Cardiac muscle cell (in vitro differentiated cells and primary cell): Measurements from ENCODE around the gene TSC22D4. TPM values are rescaled to one million over a fixed set of nuclear protein-coding genes. Genes with fewer than 3 reads are reported as not detected.

ENCODE experiments used
- DNase-seq, 2 donors: peaks; one replicate each; pipeline versions ENCODE4 v3.0.0 to v3.0.0-alpha.2; 2010 to 2017; ENCODE audit warnings: low read depth in 1 of 2, low spot score in 1 of 2
- H3K27ac ChIP-seq: fragments of 200-600 bp; sonication (generic); 2 replicates; pipeline ENCODE4 v1.5.1; 2016
- H3K27me3 ChIP-seq: fragments of 200-600 bp; sonication (generic); 2 replicates; pipeline ENCODE4 v1.6.0; 2016; ENCODE audit warnings: control low read depth
- H3K36me3 ChIP-seq: fragments of 200-600 bp; sonication (generic); 2 replicates; pipeline ENCODE4 v1.5.1; 2016; ENCODE audit warnings: control low read depth
- H3K4me1 ChIP-seq: fragments of 200-600 bp; sonication (generic); 2 replicates; pipeline ENCODE4 v1.8.1; 2017; ENCODE audit warnings: low read depth, mild to moderate bottlenecking, mixed run types
- H3K4me3 ChIP-seq: fragments of 200-600 bp; sonication (generic); 2 replicates; pipeline ENCODE4 v1.5.1; 2016; ENCODE audit warnings: mild to moderate bottlenecking
- H3K9me3 ChIP-seq: fragments of 200-600 bp; sonication (generic); 2 replicates; pipeline ENCODE4 v1.5.1; 2017; ENCODE audit warnings: low read depth, mild to moderate bottlenecking, control low read depth
- polyA plus RNA-seq: library from polyadenylated mRNA; unstranded; fragments of >200 nt; fragmentation: Nextera tagmentation; extraction: Ambion mirVana; gene quantifications from 2 replicates; pipeline ENCODE4 v1.2.1, GENCODE V29; 2016
- total RNA-seq: library from RNA; depleted of rRNA; stranded (reverse); fragments of >200 nt; gene quantifications from 2 replicates; pipeline ENCODE4 v1.2.3, GENCODE V29; 2016
- TF ChIP-seq, protein P1 (sequence below): IDR thresholded peaks from 2 replicates; pipeline ENCODE4 v1.5.1; 2012; ENCODE audit warnings: low read depth, mild to moderate bottlenecking, low read length

Gene TSC22D4
- total and polyA plus RNA-seq, 2 experiments from 2014 or later, result 91.9 to 133 TPM

- Histone ChIP-seq H3K36me3 (peaks cover 3% of the 10 kb centered on the region), H3K27me3 (no peaks in the 10 kb centered on the region), H3K9me3 (no peaks in the 10 kb centered on the region), H3K4me1 (peaks cover 20% of the 10 kb centered on the region), H3K4me3 (no peak overlapping the region), H3K27ac (peak overlapping the region; percentile 67)
- TF ChIP-seq, protein P1, sequence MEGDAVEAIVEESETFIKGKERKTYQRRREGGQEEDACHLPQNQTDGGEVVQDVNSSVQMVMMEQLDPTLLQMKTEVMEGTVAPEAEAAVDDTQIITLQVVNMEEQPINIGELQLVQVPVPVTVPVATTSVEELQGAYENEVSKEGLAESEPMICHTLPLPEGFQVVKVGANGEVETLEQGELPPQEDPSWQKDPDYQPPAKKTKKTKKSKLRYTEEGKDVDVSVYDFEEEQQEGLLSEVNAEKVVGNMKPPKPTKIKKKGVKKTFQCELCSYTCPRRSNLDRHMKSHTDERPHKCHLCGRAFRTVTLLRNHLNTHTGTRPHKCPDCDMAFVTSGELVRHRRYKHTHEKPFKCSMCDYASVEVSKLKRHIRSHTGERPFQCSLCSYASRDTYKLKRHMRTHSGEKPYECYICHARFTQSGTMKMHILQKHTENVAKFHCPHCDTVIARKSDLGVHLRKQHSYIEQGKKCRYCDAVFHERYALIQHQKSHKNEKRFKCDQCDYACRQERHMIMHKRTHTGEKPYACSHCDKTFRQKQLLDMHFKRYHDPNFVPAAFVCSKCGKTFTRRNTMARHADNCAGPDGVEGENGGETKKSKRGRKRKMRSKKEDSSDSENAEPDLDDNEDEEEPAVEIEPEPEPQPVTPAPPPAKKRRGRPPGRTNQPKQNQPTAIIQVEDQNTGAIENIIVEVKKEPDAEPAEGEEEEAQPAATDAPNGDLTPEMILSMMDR, result no peak
- peak in 1 of 2 donors; percentile 49 for DNase-seq
These were observed 6.5 kb upstream of the TSC22D4 start for GRCh38 chr7:100485471-100485876.

DNA sequence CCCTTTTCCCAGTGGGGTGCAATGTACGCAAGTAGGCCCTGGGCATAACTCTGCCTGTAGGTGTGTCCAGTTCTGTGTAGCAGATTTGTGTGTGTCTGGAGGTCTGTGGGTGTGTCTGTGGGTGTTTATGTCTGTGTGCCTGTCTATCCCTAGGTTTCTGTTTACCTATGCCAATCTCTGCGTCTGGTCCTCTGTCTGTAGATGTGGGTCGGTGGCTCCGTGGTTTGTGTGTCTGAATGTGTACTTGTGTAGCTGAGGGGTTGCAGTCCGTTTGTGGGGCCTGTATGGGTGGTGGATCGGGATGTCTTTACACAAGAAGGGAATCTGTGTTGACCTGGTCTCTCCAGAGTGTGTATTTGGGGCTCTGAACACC, 5.6 kb upstream of the TSC22D4 start:
- peak overlapping the region; percentile 65 for H3K4me3 ChIP-seq
- DNase-seq, result no peak
- H3K36me3 ChIP-seq, result peaks cover 3% of the 10 kb centered on the region
- no peaks in the 10 kb centered on the region for H3K9me3 ChIP-seq
- H3K27me3 ChIP-seq, result no peaks in the 10 kb centered on the region
- peaks cover 20% of the 10 kb centered on the region for H3K4me1 ChIP-seq
- H3K27ac ChIP-seq, result no peak overlapping the region
- TF ChIP-seq, protein P1, result no peak

DNA sequence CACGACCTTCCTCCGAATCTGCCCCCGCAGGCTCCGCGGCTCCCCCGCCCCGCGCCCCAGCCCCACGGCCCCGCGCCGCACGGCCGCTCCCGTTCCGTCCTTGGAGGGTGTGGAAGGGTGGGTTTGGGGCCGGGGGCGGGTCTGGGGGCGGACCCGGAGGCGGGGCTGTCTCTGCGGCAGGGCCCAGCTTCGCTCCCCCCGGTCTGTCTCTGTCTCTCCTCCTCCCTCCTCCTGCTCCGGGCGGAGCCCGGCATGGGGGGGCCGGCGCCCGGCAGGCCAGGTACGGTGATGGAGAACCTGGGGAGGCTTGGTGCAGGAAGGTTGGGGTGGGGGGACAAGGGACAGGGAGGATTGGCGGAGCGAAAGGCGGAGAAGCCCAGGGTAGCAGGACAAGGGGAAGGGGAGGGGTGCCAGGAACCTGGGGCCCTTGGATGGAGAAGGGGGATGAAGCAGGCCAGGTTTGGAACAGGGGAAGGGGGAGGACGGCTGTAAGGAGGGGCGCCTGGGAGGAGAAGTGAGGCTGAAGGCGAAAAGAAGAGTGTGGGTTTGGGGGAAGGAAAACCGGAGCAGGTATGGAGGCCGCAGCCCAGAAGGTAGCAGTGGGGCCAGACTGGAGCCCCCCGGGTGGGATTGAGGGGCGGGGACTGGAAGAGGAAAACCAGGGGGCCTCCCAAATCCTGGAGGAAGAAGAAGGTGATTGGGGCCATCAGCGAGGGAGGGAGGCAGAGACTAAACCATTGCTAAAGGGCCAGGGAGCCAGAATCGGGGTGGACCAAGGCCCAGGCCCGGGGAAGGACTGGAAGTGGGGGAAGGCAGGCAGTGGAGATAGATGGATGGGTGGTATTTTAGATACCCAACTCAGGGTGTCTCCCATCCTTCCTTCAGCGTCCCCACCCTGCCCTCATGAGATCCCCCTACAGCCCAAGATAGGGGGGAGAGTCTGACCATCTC, 5.0 kb upstream of the TSC22D4 start, which contains the start of gene NYAP1:
TSS of gene NYAP1 (plus strand) at position 206 of the 951 bp plus-strand sequence. CDS start 1,385 bp downstream, outside the sequence.
- Histone ChIP-seq H3K4me1 (peaks cover 20% of the 10 kb centered on the region), H3K36me3 (peaks cover 3% of the 10 kb centered on the region), H3K9me3 (no peaks in the 10 kb centered on the region), H3K27me3 (no peaks in the 10 kb centered on the region), H3K27ac (peak within 1 kb of the TSS; percentile 55), H3K4me3 (peak within 1 kb of the TSS; percentile 65)
- TF ChIP-seq, protein P1, result no peak
- DNase-seq, result peak; percentile 64 to 75

DNA sequence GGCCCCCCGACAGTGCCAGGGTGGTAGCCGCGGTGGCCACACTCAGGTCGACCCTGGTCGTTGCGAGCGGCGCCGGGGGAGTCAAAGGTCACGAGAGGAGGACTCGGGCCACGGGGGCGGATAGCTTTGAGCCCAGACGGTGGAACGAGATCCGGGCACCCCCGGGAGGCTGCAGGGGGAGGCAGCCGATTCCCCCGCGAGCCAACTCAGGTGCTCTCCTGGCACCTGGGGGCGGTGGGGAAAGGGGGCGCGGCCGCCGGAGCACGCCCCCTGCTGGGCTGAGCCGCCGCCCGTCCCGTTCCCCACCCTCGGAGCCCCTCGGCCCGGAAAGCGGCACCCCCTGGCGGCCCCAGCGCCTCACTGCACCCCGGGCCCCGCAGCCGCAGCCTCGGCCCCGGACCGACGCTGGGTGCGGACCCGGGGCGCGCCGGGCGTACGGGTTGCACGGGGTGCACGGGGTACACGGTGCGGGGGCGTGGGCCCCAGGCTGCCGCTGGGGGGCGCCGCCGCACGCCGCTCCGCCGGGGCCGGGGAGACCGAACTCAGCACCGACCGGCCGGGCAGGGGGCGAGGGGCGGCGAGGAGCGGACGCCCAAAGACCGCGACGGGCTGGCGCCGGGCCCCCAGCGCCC, 4.2 kb upstream of the TSC22D4 start:
- TF ChIP-seq, protein P1, result peak; percentile 67
- H3K27ac ChIP-seq, result peak overlapping the region; percentile 55
- H3K27me3 ChIP-seq, result no peaks in the 10 kb centered on the region
- H3K4me3 ChIP-seq, result peak overlapping the region; percentile 65
- no peaks in the 10 kb centered on the region for H3K36me3 ChIP-seq
- no peaks in the 10 kb centered on the region for H3K9me3 ChIP-seq
- H3K4me1 ChIP-seq, result peaks cover 20% of the 10 kb centered on the region
- peak; percentile 65 to 79 for DNase-seq

DNA sequence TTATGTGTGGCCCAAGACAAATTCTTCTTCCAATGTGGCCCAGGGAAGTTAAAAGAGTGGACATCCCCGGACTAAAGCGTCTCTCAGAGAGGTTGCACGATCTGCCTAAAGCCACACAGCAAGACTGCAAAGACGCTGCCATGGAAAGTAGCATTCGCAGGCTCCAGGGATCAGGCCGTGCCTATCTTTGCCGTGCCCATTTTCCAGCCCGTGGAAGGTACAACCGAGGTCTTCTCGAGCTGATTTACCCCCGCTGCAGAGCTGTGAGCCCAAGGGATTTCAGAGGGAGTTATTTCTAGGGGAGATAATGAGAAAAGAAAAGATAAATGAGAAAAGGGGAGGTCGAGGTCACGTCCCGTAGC, 3.7 kb upstream of the TSC22D4 start:
- Histone ChIP-seq H3K4me3 (peak overlapping the region; percentile 65), H3K36me3 (no peaks in the 10 kb centered on the region), H3K4me1 (peaks cover 21% of the 10 kb centered on the region), H3K9me3 (no peaks in the 10 kb centered on the region), H3K27ac (no peak overlapping the region), H3K27me3 (no peaks in the 10 kb centered on the region)
- TF ChIP-seq, protein P1, result no peak
- no peak for DNase-seq
